Bronchial epithelial cell (primary cell): ENCODE measurements around the gene SNAP91. TPM values are rescaled to one million over a fixed set of nuclear protein-coding genes. Genes with fewer than 3 reads are reported as not detected.

Experiments
- DNase-seq: peaks from one replicate; pipeline ENCODE4 v3.0.0-alpha.2; 2010; ENCODE audit warnings: low read depth
- FAIRE-seq: peaks from 2 replicates; lab custom pipeline; 2011; peaks lifted over from hg19 to GRCh38; lab: Jason Lieb, UNC
- H3K27me3 ChIP-seq: 2 replicates; pipeline ENCODE4 v1.5.1; 2011; ENCODE audit warnings: low read length; ENCODE audit not compliant: control insufficient read depth, insufficient read depth
- H3K36me3 ChIP-seq: 2 replicates; pipeline ENCODE4 v1.5.1; 2011; ENCODE audit warnings: low read length; ENCODE audit not compliant: control insufficient read depth, insufficient read depth
- H3K4me3 ChIP-seq: 2 replicates; pipeline ENCODE4 v1.5.1; 2011; ENCODE audit warnings: mild to moderate bottlenecking, low read depth, low read length, control low read depth
- total RNA-seq: library from RNA; depleted of rRNA; stranded (reverse); fragments of >200 nt; gene quantifications from 2 replicates; pipeline ENCODE4 v1.2.1, GENCODE V29; 2014
- TF ChIP-seq, protein P1 (sequence below): IDR thresholded peaks from 2 replicates; pipeline ENCODE4 v1.5.1; 2011; ENCODE audit warnings: mild to moderate bottlenecking, moderate library complexity, low read length, control low read depth, inconsistent platforms; ENCODE audit not compliant: insufficient read depth, severe bottlenecking

Gene SNAP91
- total RNA-seq, 1 donor from 2014 or later: under 0.01 TPM

DNA sequence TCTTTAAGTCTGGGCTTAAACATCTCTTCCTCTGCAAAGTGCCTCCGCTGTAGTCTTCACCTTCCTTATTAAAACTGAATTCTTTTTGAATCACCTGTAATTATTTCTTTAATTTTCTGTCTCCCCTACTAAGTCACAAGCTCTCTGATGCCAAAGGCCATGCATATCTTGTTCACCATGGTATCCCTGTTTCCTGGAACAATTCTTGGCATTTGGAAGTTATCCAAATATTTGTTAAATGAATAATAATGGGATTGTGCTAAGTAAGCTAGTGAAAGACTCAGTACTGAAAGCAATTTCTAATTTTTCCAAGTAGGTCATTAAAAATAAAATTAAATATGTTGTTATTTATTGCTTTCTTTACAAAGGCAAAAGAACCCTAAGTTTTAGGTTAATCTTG, 12.2 kb downstream of the SNAP91 start:
- DNase-seq (peak; percentile 71), FAIRE-seq (no peak)
- TF ChIP-seq, protein P1, sequence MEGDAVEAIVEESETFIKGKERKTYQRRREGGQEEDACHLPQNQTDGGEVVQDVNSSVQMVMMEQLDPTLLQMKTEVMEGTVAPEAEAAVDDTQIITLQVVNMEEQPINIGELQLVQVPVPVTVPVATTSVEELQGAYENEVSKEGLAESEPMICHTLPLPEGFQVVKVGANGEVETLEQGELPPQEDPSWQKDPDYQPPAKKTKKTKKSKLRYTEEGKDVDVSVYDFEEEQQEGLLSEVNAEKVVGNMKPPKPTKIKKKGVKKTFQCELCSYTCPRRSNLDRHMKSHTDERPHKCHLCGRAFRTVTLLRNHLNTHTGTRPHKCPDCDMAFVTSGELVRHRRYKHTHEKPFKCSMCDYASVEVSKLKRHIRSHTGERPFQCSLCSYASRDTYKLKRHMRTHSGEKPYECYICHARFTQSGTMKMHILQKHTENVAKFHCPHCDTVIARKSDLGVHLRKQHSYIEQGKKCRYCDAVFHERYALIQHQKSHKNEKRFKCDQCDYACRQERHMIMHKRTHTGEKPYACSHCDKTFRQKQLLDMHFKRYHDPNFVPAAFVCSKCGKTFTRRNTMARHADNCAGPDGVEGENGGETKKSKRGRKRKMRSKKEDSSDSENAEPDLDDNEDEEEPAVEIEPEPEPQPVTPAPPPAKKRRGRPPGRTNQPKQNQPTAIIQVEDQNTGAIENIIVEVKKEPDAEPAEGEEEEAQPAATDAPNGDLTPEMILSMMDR: no peak
- Histone ChIP-seq H3K27me3 (no peaks in the 10 kb centered on the region), H3K36me3 (no peaks in the 10 kb centered on the region), H3K4me3 (no peak overlapping the region)

- Histone ChIP-seq H3K4me3 (no peak overlapping the region), H3K27me3 (no peaks in the 10 kb centered on the region), H3K36me3 (no peaks in the 10 kb centered on the region)
- DNase-seq (no peak), FAIRE-seq (no peak)
- TF ChIP-seq, protein P1: no peak
Measured at GRCh38 chr6:83685481-83685880, 23.4 kb downstream of the SNAP91 start.

DNA sequence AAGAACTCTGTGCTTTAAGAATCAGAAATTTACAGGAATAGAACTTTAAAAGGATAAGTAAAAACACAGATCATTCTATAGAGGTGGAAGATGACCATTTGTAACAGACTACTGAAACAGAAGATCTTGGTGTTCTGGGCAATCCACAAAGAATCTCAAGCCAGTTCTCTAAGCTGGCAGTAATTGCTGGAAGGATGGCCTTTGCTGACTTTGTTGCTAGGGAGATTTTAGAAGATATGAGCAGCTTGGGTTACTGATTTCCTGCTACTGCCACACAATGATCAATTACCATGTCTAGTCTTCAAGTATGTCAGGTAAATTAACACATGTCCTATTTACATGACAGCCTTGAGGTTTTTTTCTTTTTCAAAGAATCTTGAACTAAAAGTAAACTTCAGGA, 31.1 kb downstream of the SNAP91 start:
- TF ChIP-seq, protein P1: no peak
- no peaks in the 10 kb centered on the region for H3K36me3 ChIP-seq
- no peak for DNase-seq
- H3K4me3 ChIP-seq: no peak overlapping the region
- peaks cover 2% of the 10 kb centered on the region for H3K27me3 ChIP-seq
- no peak for FAIRE-seq

- Histone ChIP-seq H3K4me3 (no peak overlapping the region), H3K27me3 (no peaks in the 10 kb centered on the region), H3K36me3 (no peaks in the 10 kb centered on the region)
- DNase-seq (no peak), FAIRE-seq (no peak)
- TF ChIP-seq, protein P1: no peak
Measured at GRCh38 chr6:83637953-83638352, 70.9 kb downstream of the SNAP91 start.

GRCh38 chr6:83636800-83637199, 72.1 kb downstream of the SNAP91 start:
- DNase-seq (no peak), FAIRE-seq (no peak)
- TF ChIP-seq, protein P1: no peak
- Histone ChIP-seq H3K27me3 (no peaks in the 10 kb centered on the region), H3K36me3 (no peaks in the 10 kb centered on the region), H3K4me3 (no peak overlapping the region)

- DNase-seq (no peak), FAIRE-seq (no peak)
- Histone ChIP-seq H3K36me3 (no peaks in the 10 kb centered on the region), H3K4me3 (no peak overlapping the region), H3K27me3 (no peaks in the 10 kb centered on the region)
- TF ChIP-seq, protein P1: no peak
Measured at GRCh38 chr6:83633609-83634008, 75.3 kb downstream of the SNAP91 start.
